22Rv1 (cell line): ENCODE data around the gene CCDC188.

Source experiments
- CTCF ChIP-seq: fragments of 450-650 bp; IDR thresholded peaks from 2 replicates; pipeline ENCODE4 v1.5.1; 2017; ENCODE audit warnings: mild to moderate bottlenecking
- ZFX ChIP-seq: fragments of 450-650 bp; IDR thresholded peaks from 2 replicates; pipeline ENCODE4 v1.6.1; 2017; ENCODE audit warnings: antibody characterized with exemption, borderline replicate concordance

- TF ChIP-seq CTCF (no peak), ZFX (no peak)
Measured at GRCh38 chr22:20183101-20183500, 32.2 kb upstream of the CCDC188 start.
